Keratinocyte (primary cell): Measurements from ENCODE around the gene INTS14.

Experiments
- EZH2 ChIP-seq: IDR thresholded peaks from one replicate; pipeline ENCODE4 v1.6.1; 2012; ENCODE audit warnings: inconsistent platforms, mild to moderate bottlenecking, low read length, moderate library complexity
- TF ChIP-seq, protein P1 (sequence below), 3 experiments: IDR thresholded peaks in 1 of 3; conservative IDR thresholded peaks in 1 of 3; optimal IDR thresholded peaks in 1 of 3; 2 replicates in 2 of 3; 3 replicates in 1 of 3; pipeline versions ENCODE3 to v1.5.1; 2011; ENCODE audit warnings: low read length in 3 of 3, mild to moderate bottlenecking in 3 of 3, moderate library complexity in 2 of 3, control low read depth in 1 of 3, inconsistent platforms in 1 of 3; ENCODE audit not compliant: insufficient read depth in 2 of 3; ENCODE audit errors: extremely low read depth in 1 of 3

DNA sequence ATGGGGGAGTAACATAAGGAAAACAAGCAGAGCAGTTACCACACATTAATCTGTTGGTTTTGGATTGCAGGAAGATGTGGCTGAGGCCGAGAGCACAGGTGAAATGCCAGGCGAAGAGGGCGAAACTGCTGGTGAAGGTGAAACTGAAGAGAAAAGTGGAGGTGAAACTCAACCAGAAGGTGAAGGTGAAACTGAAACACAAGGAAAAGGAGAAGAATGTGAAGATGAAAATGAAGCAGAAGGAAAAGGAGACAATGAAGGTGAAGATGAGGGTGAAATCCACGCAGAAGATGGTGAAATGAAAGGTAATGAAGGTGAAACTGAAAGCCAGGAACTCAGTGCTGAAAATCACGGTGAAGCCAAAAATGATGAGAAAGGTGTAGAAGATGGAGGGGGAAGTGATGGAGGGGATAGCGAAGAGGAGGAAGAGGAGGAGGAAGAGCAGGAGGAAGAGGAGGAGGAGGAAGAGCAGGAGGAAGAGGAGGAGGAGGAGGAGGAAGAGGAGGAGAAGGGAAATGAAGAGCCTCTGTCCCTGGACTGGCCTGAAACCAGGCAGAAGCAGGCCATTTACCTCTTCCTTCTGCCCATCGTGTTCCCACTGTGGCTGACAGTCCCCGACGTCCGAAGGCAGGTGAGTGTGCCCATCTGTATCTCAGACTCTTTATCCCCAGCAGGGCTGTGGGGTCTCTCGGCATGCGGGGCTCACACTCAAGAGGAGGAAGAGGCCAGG, 39.5 kb upstream of the INTS14 start:
- TF ChIP-seq, protein P1, sequence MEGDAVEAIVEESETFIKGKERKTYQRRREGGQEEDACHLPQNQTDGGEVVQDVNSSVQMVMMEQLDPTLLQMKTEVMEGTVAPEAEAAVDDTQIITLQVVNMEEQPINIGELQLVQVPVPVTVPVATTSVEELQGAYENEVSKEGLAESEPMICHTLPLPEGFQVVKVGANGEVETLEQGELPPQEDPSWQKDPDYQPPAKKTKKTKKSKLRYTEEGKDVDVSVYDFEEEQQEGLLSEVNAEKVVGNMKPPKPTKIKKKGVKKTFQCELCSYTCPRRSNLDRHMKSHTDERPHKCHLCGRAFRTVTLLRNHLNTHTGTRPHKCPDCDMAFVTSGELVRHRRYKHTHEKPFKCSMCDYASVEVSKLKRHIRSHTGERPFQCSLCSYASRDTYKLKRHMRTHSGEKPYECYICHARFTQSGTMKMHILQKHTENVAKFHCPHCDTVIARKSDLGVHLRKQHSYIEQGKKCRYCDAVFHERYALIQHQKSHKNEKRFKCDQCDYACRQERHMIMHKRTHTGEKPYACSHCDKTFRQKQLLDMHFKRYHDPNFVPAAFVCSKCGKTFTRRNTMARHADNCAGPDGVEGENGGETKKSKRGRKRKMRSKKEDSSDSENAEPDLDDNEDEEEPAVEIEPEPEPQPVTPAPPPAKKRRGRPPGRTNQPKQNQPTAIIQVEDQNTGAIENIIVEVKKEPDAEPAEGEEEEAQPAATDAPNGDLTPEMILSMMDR (optimal IDR thresholded peaks at IDR 0.05 in 1 of 3, IDR thresholded peaks at IDR 0.05 in 1 of 3, conservative IDR thresholded peaks at IDR 0.05 in 1 of 3; ENCODE audit: extremely low read depth in 1 of 3, insufficient read depth in 2 of 3, low read length in 3 of 3): no peak
- no peak for TF ChIP-seq EZH2
